ENCODE data around the gene PIP5K1B.

The PIP5K1B gene

GRCh38 chr9:68923480-68923879 is 218.4 kb downstream of the PIP5K1B start:
- H4K8ac ChIP-seq (ENCODE audit: low read depth, low read length): no peak overlapping the region
- no peaks in the 10 kb centered on the region for H3K4me1 ChIP-seq (ENCODE audit: control insufficient read depth in 2 of 2, insufficient read depth in 1 of 2, low read depth in 1 of 2, low read length in 2 of 2)
- H3K9me3 ChIP-seq (replicated peaks in 1 of 2; ENCODE audit: control insufficient read depth in 2 of 2, insufficient read depth in 1 of 2, low read depth in 1 of 2, low read length in 2 of 2): peaks cover 0 to 5% of the 10 kb centered on the region in 2 donors
- no peak overlapping the region for H3K4me3 ChIP-seq (ENCODE audit: low read length in 2 of 2)
- H4K91ac ChIP-seq (ENCODE audit: low read depth, low read length, poor library complexity): no peak overlapping the region
- no peak overlapping the region for H3K4ac ChIP-seq (ENCODE audit: low read length)
- H2BK5ac ChIP-seq (ENCODE audit: low read length): no peak overlapping the region
- H2BK120ac ChIP-seq (ENCODE audit: low read depth, low read length): no peak overlapping the region
- H2AFZ ChIP-seq (ENCODE audit: low read length): no peak overlapping the region
- H3K36me3 ChIP-seq (replicated peaks in 1 of 2; ENCODE audit: control insufficient read depth in 2 of 2, insufficient read depth in 2 of 2, low read length in 2 of 2): peaks cover 0 to 90% of the 10 kb centered on the region in 2 donors
- H3K14ac ChIP-seq (ENCODE audit: low read length): no peak overlapping the region
- H3K23ac ChIP-seq (ENCODE audit: low read depth, low read length, poor library complexity): no peak overlapping the region
- no peak for DNase-seq (ENCODE audit: low spot score)
- no peaks in the 10 kb centered on the region for H3K27me3 ChIP-seq (ENCODE audit: control insufficient read depth in 3 of 3, insufficient read depth in 3 of 3, low read depth in 1 of 3, low read length in 3 of 3)
- no peak overlapping the region for H2BK15ac ChIP-seq (ENCODE audit: low read length)
- H3K18ac ChIP-seq (ENCODE audit: low read length): no peak overlapping the region
- H3K27ac ChIP-seq (replicated peaks; ENCODE audit: low read length): no peak overlapping the region
- no peaks in the 10 kb centered on the region for H3K79me1 ChIP-seq (ENCODE audit: low read depth, low read length)
- no peak overlapping the region for H2BK12ac ChIP-seq (ENCODE audit: low read length)
- H2AK5ac ChIP-seq (ENCODE audit: low read depth, low read length): no peak overlapping the region
- no peak overlapping the region for H3K4me2 ChIP-seq (ENCODE audit: insufficient read depth, low read length, poor library complexity, severe bottlenecking)
- H3K9ac ChIP-seq (ENCODE audit: low read depth, low read length, poor library complexity): no peak overlapping the region

- Histone ChIP-seq H3K79me1 (ENCODE audit: low read depth, low read length) (no peaks in the 10 kb centered on the region), H2BK12ac (ENCODE audit: low read length) (no peak overlapping the region), H3K14ac (ENCODE audit: low read length) (no peak overlapping the region), H3K36me3 (replicated peaks in 1 of 2; ENCODE audit: control insufficient read depth in 2 of 2, insufficient read depth in 2 of 2, low read length in 2 of 2) (peaks cover 0 to 84% of the 10 kb centered on the region in 2 donors), H2BK5ac (ENCODE audit: low read length) (no peak overlapping the region), H2AFZ (ENCODE audit: low read length) (no peak overlapping the region), H4K8ac (ENCODE audit: low read depth, low read length) (no peak overlapping the region), H3K9me3 (replicated peaks in 1 of 2; ENCODE audit: control insufficient read depth in 2 of 2, insufficient read depth in 1 of 2, low read depth in 1 of 2, low read length in 2 of 2) (peaks cover 0 to 5% of the 10 kb centered on the region in 2 donors), H3K4me2 (ENCODE audit: insufficient read depth, low read length, poor library complexity, severe bottlenecking) (no peak overlapping the region), H3K4me3 (ENCODE audit: low read length in 2 of 2) (no peak overlapping the region), H3K27ac (replicated peaks; ENCODE audit: low read length) (no peak overlapping the region), H2BK120ac (ENCODE audit: low read depth, low read length) (no peak overlapping the region), H3K27me3 (ENCODE audit: control insufficient read depth in 3 of 3, insufficient read depth in 3 of 3, low read depth in 1 of 3, low read length in 3 of 3) (no peaks in the 10 kb centered on the region), H3K23ac (ENCODE audit: low read depth, low read length, poor library complexity) (no peak overlapping the region), H3K18ac (ENCODE audit: low read length) (no peak overlapping the region), H3K4me1 (ENCODE audit: control insufficient read depth in 2 of 2, insufficient read depth in 1 of 2, low read depth in 1 of 2, low read length in 2 of 2) (no peaks in the 10 kb centered on the region), H2BK15ac (ENCODE audit: low read length) (no peak overlapping the region), H4K91ac (ENCODE audit: low read depth, low read length, poor library complexity) (no peak overlapping the region), H3K9ac (ENCODE audit: low read depth, low read length, poor library complexity) (no peak overlapping the region), H2AK5ac (ENCODE audit: low read depth, low read length) (no peak overlapping the region), H3K4ac (ENCODE audit: low read length) (no peak overlapping the region)
- DNase-seq (ENCODE audit: low spot score): no peak
- WGBS, 2 donors (ENCODE audit: extremely low coverage in 2 of 2, insufficient read length in 2 of 2, insufficient replicate concordance in 1 of 2): no CpG with 5 or more reads among the region's 6 CpGs
Observed at GRCh38 chr9:68925175-68925574, 220.1 kb downstream of the PIP5K1B start.

- H2BK12ac ChIP-seq (ENCODE audit: low read length): no peak overlapping the region
- H3K23ac ChIP-seq (ENCODE audit: low read depth, low read length, poor library complexity): no peak overlapping the region
- no peak for DNase-seq (ENCODE audit: low spot score)
- H3K79me1 ChIP-seq (ENCODE audit: low read depth, low read length): no peaks in the 10 kb centered on the region
- no peak overlapping the region for H4K91ac ChIP-seq (ENCODE audit: low read depth, low read length, poor library complexity)
- H3K4me1 ChIP-seq (ENCODE audit: control insufficient read depth in 2 of 2, insufficient read depth in 1 of 2, low read depth in 1 of 2, low read length in 2 of 2): no peaks in the 10 kb centered on the region
- no peak overlapping the region for H3K18ac ChIP-seq (ENCODE audit: low read length)
- H2BK15ac ChIP-seq (ENCODE audit: low read length): no peak overlapping the region
- H3K9me3 ChIP-seq (replicated peaks in 1 of 2; ENCODE audit: control insufficient read depth in 2 of 2, insufficient read depth in 1 of 2, low read depth in 1 of 2, low read length in 2 of 2): peaks cover 0 to 5% of the 10 kb centered on the region in 2 donors
- no peak overlapping the region for H2BK5ac ChIP-seq (ENCODE audit: low read length)
- no peak overlapping the region for H3K4ac ChIP-seq (ENCODE audit: low read length)
- no peak overlapping the region for H3K4me2 ChIP-seq (ENCODE audit: insufficient read depth, low read length, poor library complexity, severe bottlenecking)
- H3K4me3 ChIP-seq (ENCODE audit: low read length in 2 of 2): no peak overlapping the region
- no peak overlapping the region for H2AFZ ChIP-seq (ENCODE audit: low read length)
- H3K27me3 ChIP-seq (ENCODE audit: control insufficient read depth in 3 of 3, insufficient read depth in 3 of 3, low read depth in 1 of 3, low read length in 3 of 3): no peaks in the 10 kb centered on the region
- no peak overlapping the region for H3K27ac ChIP-seq (replicated peaks; ENCODE audit: low read length)
- no peak overlapping the region for H2AK5ac ChIP-seq (ENCODE audit: low read depth, low read length)
- H3K9ac ChIP-seq (ENCODE audit: low read depth, low read length, poor library complexity): no peak overlapping the region
- no peak overlapping the region for H4K8ac ChIP-seq (ENCODE audit: low read depth, low read length)
- no peak overlapping the region for H2BK120ac ChIP-seq (ENCODE audit: low read depth, low read length)
- WGBS, 2 donors (ENCODE audit: extremely low coverage in 2 of 2, insufficient read length in 2 of 2, insufficient replicate concordance in 1 of 2): no CpG with 5 or more reads among the region's 2 CpGs
- H3K14ac ChIP-seq (ENCODE audit: low read length): no peak overlapping the region
- peaks cover 0 to 85% of the 10 kb centered on the region in 2 donors for H3K36me3 ChIP-seq (replicated peaks in 1 of 2; ENCODE audit: control insufficient read depth in 2 of 2, insufficient read depth in 2 of 2, low read length in 2 of 2)
Observed at GRCh38 chr9:68927165-68927564, 222.1 kb downstream of the PIP5K1B start.

- no peak for DNase-seq (ENCODE audit: low spot score)
Observed at GRCh38 chr9:68931821-68932220, 226.8 kb downstream of the PIP5K1B start.

More at GRCh38 chr9:68931821-68932220, 226.8 kb downstream of the PIP5K1B start:
- Histone ChIP-seq H3K27ac (replicated peaks; ENCODE audit: low read length) (no peak overlapping the region), H3K4me2 (ENCODE audit: insufficient read depth, low read length, poor library complexity, severe bottlenecking) (no peak overlapping the region), H3K14ac (ENCODE audit: low read length) (no peak overlapping the region), H2BK12ac (ENCODE audit: low read length) (no peak overlapping the region), H3K23ac (ENCODE audit: low read depth, low read length, poor library complexity) (no peak overlapping the region), H4K91ac (ENCODE audit: low read depth, low read length, poor library complexity) (no peak overlapping the region), H3K4ac (ENCODE audit: low read length) (no peak overlapping the region), H3K18ac (ENCODE audit: low read length) (no peak overlapping the region), H3K36me3 (replicated peaks in 1 of 2; ENCODE audit: control insufficient read depth in 2 of 2, insufficient read depth in 2 of 2, low read length in 2 of 2) (peaks cover 0 to 88% of the 10 kb centered on the region in 2 donors), H3K9ac (ENCODE audit: low read depth, low read length, poor library complexity) (no peak overlapping the region), H3K9me3 (replicated peaks in 1 of 2; ENCODE audit: control insufficient read depth in 2 of 2, insufficient read depth in 1 of 2, low read depth in 1 of 2, low read length in 2 of 2) (no peaks in the 10 kb centered on the region), H3K4me3 (ENCODE audit: low read length in 2 of 2) (no peak overlapping the region), H2AK5ac (ENCODE audit: low read depth, low read length) (no peak overlapping the region), H4K8ac (ENCODE audit: low read depth, low read length) (no peak overlapping the region), H2BK5ac (ENCODE audit: low read length) (no peak overlapping the region), H2BK120ac (ENCODE audit: low read depth, low read length) (no peak overlapping the region), H3K79me1 (ENCODE audit: low read depth, low read length) (no peaks in the 10 kb centered on the region), H2AFZ (ENCODE audit: low read length) (no peak overlapping the region), H3K4me1 (ENCODE audit: control insufficient read depth in 2 of 2, insufficient read depth in 1 of 2, low read depth in 1 of 2, low read length in 2 of 2) (no peaks in the 10 kb centered on the region), H2BK15ac (ENCODE audit: low read length) (no peak overlapping the region), H3K27me3 (ENCODE audit: control insufficient read depth in 3 of 3, insufficient read depth in 3 of 3, low read depth in 1 of 3, low read length in 3 of 3) (no peaks in the 10 kb centered on the region)
- no CpG with 5 or more reads among the region's 6 CpGs for WGBS, 2 donors (ENCODE audit: extremely low coverage in 2 of 2, insufficient read length in 2 of 2, insufficient replicate concordance in 1 of 2)
